GM19397 (cell line): ENCODE data around the gene SLC35E2B.
"Not testable (repeated sequence)": the region's sequence is repeated elsewhere in the genome, so short reads cannot be mapped to it uniquely, and the experiment has no call there.

ENCODE experiments used
- ATAC-seq: cut with Tn5 transposase; IDR thresholded peaks from one replicate; pipeline ENCODE4 v1.9.1; 2021; ENCODE audit warnings: mild to moderate bottlenecking, moderate library complexity; ENCODE audit not compliant: unreplicated experiment

The SLC35E2B gene

DNA sequence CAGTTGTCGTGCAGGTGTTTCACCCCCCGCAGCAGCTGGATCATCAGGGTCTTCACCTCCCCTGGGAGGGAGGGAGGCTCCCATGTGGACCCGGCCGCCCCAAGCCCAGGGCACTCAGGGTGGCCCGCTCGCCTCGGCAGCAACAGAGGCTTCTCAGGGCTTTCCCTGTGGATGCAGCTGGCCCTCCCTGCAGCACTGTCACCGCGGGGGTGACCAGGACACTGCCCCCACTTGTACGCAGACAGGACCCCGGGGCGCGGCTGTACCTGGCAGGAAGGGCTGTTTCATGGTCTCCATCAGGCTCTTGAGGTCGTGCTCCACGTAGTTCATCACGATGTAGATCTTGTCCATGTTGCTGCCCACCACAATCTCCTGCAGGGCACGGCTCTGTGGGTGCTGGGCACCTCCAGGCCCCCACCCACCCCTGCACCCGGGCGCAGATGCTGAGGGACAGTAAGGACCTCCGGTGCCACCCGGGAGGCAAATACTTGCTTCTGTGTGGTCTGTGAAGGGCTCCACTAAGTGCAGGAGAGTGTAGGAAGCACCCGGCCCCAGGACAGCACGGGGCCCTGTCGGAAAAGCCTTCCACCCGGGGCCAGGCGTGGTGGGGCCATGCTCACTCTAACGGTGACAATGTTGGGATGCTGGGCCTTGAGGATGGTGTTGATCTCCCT, 11.8 kb upstream of the SLC35E2B start:
- ATAC-seq = not testable (repeated sequence)

DNA sequence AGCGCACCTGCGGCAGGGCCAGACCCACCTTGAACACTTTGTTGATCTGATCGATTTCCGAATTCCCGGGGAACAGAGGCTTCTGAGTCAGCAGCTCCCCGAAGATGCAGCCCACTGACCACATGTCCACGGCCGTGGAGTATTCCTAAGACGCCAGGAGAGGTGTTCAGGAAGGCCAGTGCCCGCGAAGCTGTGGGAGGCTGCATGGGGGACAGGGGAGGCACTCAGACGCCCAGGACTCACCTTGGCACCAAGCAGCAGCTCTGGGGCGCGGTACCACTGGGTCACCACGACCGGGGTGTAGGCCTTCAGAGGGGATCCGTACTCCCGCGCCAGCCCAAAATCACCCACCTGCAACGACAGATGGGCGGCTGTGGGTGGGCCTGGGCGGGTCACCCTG, 11.2 kb upstream of the SLC35E2B start:
- ATAC-seq = no peak

DNA sequence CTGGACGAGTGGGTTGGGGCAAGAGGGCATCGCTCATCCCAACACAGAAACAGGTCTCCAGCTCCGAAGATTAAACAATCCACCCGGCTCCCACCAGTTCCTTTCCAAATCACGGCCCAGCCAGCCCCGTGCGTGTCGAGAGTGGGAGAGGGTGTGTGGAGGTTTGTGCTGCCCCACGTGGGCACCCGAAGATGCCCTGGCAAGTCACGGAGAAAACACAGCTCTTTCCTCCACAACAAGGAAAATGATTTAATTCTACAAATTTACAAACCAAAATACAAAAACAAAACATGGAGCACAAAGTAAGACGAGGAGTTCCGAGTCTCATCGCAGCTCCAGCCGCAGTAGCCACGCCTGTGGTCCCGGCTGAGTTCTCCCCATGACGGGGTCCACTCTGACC, 9.9 kb upstream of the SLC35E2B start:
- not testable (repeated sequence) for ATAC-seq

DNA sequence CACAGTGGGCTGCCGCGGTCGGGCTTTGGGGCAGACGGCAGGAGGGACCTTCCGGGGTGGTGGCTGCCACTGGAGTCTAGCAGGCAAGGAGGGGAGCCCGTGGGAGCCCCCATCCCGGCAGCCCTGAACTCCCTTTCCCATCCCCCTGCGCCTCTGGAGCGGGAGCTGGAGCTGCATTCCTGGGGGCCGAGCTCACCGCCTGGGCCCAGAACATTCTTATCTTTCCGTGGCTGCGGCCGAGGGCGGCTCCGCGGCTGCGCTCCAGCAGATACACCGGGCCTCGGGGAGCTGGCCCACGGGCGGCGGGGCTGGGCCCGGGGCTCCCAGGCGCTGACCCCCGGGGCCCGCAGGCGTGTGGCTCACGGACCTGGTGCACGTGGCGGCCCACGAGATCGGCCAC, 8.0 kb upstream of the SLC35E2B start:
- not testable (repeated sequence) for ATAC-seq

DNA sequence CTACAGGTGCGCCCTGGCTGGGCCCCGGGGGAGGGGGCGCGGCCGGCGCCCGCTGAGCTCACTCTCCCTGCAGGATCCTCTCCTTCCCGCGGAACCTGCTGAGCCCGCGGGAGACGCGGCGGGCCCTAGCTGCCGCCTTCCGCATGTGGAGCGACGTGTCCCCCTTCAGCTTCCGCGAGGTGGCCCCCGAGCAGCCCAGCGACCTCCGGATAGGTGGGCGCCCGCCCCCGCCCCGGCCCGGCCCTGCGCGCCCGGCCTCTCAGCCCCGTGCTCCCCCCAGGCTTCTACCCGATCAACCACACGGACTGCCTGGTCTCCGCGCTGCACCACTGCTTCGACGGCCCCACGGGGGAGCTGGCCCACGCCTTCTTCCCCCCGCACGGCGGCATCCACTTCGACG, 7.5 kb upstream of the SLC35E2B start:
- ATAC-seq = not testable (repeated sequence)

DNA sequence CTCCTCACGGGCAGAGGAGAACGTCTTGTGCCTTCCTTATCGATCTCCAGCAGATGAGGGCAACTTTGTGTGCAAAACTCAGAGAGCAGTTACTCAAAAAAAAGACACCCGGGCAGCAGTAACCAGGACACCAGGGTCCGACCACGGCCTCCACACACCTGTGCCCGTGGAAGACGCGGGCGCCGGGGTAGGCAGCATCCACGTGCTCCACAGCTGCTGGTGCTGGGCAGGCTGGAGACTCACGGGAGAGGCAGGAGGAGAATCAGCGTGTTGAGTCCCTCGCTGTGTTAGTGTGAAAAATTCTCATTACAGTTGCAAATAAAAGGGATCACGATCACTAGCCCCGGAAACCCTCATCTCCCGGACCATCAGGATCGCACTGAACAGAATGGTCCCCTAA, 6.5 kb upstream of the SLC35E2B start:
- not testable (repeated sequence) for ATAC-seq

DNA sequence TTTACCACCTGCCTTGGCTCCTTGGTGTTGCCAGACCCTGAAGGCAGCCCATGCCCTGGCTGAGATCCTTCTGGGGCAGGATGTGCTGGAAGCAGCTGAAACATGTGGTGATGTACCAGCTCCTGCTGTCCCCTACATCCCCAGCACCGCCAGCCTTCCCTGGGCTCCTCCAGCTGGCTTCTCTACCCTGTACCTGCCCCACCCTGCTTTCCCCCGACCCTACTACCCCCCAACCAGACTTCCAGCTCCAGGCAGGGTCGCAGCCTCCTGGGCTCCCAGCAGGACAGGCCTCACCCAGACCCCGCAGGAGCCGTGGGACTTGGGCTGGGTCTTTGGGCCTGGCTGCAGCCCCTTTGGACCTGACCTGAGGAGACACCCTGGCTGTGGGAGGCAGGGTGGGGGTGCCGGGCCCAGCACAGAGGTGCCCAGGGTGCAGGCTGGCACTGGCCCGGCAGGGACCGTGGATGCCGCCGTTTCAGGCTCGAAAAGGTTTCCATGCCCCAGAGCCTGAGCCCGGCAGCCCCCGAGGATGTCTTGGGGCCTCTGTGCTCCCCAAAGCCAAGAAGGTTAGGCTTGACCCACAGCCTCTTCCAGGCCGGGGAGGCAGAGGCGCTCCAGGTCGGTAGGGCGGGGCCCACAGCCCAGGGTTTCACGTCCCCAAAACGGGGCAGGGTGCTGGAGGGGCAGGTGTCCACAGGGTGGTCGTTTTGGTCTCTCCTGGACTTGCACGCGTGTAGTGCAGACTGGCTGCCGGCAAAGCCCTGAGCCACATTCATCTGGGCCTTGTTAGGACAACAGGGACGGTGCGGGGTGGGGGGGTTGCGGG, 5.0 kb upstream of the SLC35E2B start:
- not testable (repeated sequence) for ATAC-seq

DNA sequence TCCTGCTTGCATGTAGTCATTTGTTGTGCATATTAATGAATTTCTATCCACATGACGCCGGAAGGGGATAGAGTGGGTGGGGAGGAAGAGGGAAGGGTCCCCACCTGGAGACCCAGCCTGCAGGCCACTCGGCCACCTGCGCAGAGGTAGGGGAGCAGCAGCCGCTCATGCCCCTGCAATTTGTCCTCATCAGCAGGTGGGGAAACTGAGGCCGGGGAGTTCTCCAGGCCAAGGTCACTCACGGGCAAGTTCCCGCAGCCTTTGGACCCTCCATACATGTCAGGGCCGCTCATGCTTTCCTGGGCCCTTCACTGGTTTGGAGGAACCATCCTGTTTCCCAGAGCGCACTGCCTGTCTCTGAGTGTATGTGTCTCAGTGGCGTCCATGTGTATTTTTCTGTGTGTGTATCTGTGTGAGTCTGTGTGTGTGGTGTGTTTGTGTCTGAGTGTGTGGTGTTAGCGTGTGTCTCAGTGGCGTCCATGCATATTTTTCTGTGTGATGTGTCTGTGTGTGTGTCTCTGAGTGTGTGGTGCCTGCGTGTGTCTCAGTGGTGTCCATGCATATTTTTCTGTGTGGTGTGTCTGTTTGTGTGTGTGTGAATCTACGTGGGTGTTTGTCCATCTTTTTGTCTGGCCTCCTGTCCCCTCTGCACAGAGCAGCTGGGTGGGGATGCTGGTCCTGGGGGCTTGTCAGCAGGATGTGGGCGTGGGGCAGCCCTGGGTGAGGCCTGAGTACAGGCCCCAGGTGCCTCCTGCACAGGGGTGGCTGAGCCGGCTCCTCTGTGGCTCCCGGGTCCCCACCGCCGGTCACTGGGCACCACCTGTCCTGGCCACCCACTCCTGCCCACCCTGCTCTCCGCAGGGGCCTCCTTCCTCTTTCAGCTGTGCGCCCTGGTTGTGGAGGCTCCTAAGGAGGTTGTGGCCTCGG, 4.1 kb upstream of the SLC35E2B start:
- ATAC-seq = not testable (repeated sequence)

DNA sequence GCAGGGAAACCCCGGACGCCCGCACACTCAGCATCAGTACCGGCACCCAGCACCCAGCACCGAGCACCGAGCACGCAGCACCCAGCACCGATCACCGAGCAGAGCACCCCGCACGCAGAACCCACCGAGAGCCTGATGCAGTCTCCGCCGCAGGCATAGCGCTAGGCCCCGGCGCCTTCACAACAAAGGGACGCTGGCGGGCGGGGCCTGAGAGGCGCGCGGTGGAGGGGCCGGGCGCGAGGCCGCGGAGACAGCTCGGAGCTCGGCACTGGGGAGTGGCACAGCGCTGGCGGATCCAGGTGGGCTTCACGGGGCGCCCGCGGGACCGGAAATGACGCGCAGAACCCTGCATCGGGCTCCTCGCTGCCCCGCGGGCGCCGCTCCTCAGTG, 276 bp downstream of the SLC35E2B start:
- not testable (repeated sequence) for ATAC-seq

DNA sequence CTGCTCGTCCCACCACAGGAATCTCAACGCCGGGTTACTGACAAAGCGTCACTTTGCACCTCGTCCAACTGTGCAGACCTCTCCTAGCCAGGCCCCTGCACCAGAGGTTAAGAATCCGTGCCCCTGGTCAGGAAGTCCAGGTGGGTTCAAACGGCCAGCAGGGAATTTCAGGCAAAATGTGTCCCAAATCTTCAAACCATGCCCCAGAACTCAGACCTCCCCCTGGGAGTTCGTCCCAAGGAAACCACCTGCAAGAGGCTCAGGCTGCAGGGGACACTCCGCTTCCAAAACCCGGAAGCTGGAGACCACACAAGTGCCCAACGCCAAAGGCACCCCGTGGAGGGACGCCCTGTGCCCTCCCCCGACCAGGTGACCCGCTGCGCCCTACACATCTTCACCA, 1.2 kb downstream of the SLC35E2B start:
- ATAC-seq = not testable (repeated sequence)

DNA sequence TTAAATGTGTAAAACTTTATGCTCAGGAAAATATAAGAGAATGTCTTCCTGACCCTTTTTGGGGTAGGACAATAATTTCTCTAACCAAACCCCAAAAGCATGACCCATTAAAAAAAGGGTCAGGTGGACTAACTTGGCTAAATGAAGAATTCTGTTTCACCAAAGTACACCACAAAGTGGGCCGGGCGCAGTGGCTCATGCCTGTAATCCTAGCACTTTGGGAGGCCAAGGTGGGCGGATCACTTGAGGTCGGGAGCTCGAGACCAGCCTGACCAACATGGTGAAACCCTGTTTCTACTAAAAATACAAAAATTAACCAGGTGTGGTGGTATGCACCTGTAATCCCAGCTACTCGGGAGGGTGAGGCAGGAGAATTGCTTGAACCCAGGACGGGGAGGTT, 3.1 kb downstream of the SLC35E2B start:
- ATAC-seq = not testable (repeated sequence)

DNA sequence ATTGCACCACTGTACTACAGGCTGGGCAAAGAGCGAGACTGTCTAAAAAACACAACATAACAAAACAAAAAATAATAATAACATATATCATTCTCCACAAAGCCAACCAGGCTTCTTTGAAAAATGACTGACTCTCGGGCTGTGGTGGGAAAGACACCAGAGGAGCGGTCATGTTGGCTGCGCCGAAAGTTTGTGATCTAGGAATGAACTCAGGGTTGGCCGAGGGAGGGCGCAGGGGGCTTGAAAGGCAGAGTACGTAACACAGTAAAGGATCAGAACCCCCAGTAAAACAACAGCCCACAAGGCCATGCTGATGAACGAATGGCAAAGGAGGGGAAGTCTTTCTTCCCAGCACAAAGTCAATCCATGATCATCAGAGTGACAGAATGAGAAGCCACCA, 4.7 kb downstream of the SLC35E2B start:
- no peak for ATAC-seq

DNA sequence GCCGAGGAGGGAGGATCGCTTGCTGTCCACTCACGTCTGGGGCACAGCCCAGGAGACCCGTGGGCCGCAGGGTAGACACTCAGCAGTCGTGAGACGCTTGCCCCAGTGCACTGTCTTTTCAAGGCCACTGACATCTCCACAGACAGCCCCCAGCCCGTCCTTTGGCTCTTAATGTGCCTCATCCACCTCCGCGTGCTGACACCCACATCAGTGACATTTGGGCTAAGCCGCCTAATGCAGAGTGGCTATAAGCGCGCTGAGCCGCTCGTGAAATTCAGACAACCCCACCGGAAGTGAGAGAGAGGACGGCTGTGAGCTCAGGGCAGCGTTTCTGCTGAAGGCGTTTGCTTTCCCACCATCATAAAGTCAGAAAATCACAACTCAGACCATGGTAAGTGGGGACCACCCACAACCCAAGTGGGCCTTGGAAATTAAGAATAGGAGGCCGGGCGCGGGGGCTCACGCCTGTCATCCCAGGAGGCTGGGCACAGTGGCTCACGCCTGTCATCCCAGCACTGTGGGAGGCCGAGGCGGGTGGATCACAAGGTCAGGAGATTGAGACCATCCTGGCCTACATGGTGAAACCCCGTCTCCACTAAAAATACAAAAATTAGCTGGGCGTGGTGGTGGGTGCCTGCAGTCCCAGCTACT, 8.4 kb downstream of the SLC35E2B start:
- ATAC-seq = no peak

DNA sequence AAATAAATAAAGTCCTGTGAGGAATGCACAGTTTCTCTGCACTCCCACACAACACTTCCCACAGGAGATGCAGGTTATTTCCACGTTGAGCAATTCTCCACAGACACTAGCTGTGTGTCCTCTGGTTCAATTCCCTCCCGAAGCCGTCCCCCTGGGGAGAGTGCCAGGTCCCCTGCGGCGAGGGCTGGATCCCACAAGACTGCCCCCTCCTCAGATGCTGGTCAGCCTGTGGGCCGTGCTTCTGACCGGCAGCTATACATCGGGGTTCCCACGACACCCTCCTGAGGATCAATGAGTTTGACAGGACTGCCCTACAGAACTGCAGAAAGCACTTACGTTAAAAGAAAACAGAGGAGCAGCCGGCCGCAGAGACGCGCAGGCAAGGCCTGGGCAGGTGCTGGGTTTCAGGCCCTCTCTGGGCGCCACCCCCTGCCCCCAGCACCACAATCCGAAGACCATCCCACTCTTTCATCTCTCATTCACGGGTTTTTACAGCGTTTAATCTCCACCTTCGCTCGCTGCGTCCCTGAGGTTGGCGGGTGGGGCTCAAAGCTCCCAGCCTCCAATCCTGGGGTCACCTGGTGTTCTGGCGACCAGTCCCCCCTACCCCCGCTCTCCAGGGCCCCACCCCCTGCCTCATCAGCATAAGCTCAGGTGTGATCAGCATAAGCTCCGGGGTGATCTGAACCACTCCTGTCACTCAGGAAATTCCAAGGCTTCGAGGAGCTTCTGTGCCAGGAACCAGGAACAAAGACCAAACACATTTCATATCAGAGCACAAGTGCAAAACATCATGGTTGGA, 9.3 kb downstream of the SLC35E2B start:
- no peak for ATAC-seq

DNA sequence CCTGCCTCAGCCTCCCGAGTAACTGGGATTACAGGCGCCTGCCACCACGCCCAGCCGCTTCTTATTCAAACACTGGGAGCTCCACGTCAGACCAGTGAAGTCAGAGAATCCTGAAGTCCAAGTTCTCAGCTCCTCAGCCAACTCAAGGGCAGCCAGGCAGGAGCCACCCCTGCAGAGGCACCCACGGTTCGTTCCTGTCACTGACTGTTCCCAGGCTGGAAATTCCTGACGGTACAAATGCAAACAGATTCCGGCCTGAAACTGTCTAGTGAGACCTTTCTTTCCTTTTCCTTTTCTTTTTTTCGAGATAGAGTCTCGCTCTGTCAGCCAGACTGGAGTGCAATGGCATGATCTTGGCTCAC, 11.7 kb downstream of the SLC35E2B start:
- no peak for ATAC-seq

DNA sequence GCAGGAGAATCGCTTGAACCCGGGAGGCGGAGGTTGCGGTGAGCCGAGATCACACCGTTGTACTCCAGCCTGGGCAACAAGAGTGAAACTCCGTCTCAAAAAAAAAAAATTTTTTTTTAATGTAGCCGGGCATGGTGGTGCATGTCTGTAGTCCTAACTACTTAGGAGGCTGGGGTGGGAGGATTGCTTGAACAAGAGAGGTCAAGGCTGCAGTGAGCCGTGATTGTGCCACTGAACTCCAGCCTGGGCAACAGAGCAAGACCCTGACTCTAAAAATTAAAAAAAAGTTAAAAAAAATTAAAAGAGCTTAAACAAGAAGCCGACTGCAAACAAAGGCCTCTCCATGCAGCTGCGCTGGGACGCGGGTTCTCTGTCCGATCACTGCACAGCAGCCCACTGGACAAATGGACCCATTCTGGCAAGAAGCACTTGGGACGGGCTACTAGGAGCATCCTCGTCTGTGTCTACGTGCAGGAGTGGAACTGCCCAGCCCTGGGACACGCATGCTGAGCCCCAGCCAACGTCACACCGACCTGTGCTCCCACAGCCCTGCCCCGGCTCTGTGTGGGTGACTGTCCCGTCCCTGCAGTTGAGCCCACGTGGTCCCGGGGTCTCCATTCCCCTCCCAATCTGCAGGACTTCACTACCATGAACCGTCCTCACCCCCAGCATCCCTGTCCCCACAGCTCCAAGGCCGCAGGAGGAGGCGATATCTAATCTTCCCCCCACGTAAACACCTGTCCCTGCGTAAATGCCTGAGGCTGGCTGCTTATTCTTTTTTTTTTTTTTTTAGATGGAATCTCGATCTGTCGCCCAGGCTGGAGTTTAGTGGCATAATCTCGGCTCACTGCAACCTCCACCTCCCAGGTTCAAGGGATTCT, 12.3 kb downstream of the SLC35E2B start:
- ATAC-seq = no peak

DNA sequence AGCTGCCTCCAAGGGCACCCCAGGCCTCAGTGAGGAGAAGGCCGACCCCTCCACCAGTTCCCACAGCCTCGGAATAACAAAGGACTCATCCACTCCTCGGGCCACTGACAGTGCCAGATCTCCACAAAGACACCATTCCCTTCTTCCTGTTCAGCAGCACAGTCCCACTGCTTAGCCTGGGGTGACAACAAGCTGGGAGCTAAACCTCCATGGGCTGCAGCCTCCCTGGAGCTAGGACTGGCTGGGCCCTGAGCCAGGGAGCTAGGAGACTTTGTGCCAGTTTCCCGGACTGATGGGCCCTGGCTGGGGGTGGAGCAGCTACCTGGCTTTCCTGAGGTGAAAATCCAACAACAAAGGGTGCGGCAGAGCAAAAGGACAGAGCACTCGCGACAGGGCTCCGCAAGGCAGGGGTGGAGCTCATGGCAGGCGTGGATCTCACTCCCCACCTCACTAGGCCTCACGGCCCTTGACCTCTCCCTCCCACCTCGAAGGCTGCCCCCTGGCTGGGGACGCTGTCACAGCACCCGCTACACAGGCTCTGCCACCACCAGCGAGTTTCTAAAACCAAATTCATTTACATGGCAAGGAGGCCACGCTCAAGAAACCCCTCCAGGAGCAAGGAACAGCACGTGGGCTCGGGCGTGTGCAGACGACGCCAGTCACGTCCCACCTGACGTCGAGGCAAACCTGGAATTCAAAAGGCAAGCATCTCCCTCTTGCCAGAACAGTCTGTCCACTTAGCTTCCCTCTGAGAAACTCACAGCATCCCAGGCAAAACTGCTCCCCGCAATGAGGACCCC, 13.8 kb downstream of the SLC35E2B start:
- ATAC-seq = peak; percentile 1
